Keratinocyte (primary cell): ENCODE data around the gene ARMC9. TPM values are rescaled to one million over a fixed set of nuclear protein-coding genes. Genes with fewer than 3 reads are reported as not detected.

Experiments used
- DNase-seq: peaks from one replicate; pipeline ENCODE4 v3.0.0-alpha.2; 2011; ENCODE audit warnings: low read depth, missing footprints, low spot score
- FAIRE-seq: peaks from 2 replicates; lab custom pipeline; 2011; peaks lifted over from hg19 to GRCh38; lab: Jason Lieb, UNC
- H2AFZ ChIP-seq: 2 replicates; pipeline ENCODE4 v1.6.0; 2012; ENCODE audit warnings: low read length, control low read depth, inconsistent platforms; ENCODE audit not compliant: control insufficient read depth
- H3K27ac ChIP-seq: 2 replicates; pipeline ENCODE4 v1.5.1; 2011; ENCODE audit warnings: low read length; ENCODE audit not compliant: control insufficient read depth, insufficient read depth
- H3K27me3 ChIP-seq: 3 replicates; pipeline ENCODE4 v1.6.0; 2011; ENCODE audit warnings: low read length; ENCODE audit not compliant: control insufficient read depth, insufficient read depth; ENCODE audit errors: extremely low read depth
- H3K36me3 ChIP-seq, 2 experiments: 2 replicates in 1 of 2; 3 replicates in 1 of 2; pipeline ENCODE4 v1.5.1; 2011; ENCODE audit warnings: low read length in 2 of 2, mild to moderate bottlenecking in 1 of 2; ENCODE audit not compliant: control insufficient read depth in 2 of 2, insufficient read depth in 2 of 2; ENCODE audit errors: extremely low read depth in 1 of 2
- H3K4me1 ChIP-seq: 3 replicates; pipeline ENCODE4 v1.5.1; 2011; ENCODE audit warnings: low read length; ENCODE audit not compliant: control insufficient read depth, insufficient read depth; ENCODE audit errors: extremely low read depth
- H3K4me2 ChIP-seq: 3 replicates; pipeline ENCODE4 v1.6.0; 2011; ENCODE audit warnings: low read depth, low read length; ENCODE audit not compliant: control insufficient read depth, insufficient read depth; ENCODE audit errors: extremely low read depth
- H3K4me3 ChIP-seq, 3 experiments: fragments of 200-600 bp in 1 of 3; sonication (generic) in 1 of 3; 2 replicates in 2 of 3; 3 replicates in 1 of 3; pipeline ENCODE4 v1.5.1; 2011 to 2016; ENCODE audit warnings: low read length in 3 of 3, mild to moderate bottlenecking in 3 of 3, control low read depth in 2 of 3, inconsistent platforms in 1 of 3, low read depth in 1 of 3, mixed read lengths in 1 of 3, mixed run types in 1 of 3, moderate library complexity in 1 of 3; ENCODE audit not compliant: control insufficient read depth in 2 of 3, insufficient read depth in 2 of 3; ENCODE audit errors: extremely low read depth in 1 of 3
- H3K79me2 ChIP-seq: 2 replicates; pipeline ENCODE4 v1.6.0; 2012; ENCODE audit warnings: low read length; ENCODE audit not compliant: control insufficient read depth, insufficient read depth
- H3K9ac ChIP-seq: 3 replicates; pipeline ENCODE4 v1.6.0; 2011; ENCODE audit warnings: low read length; ENCODE audit not compliant: control insufficient read depth, insufficient read depth; ENCODE audit errors: extremely low read depth
- H3K9me1 ChIP-seq: 3 replicates; pipeline ENCODE4 v1.6.0; 2011; ENCODE audit warnings: low read length; ENCODE audit not compliant: control insufficient read depth, insufficient read depth; ENCODE audit errors: extremely low read depth
- H3K9me3 ChIP-seq: 2 replicates; pipeline ENCODE4 v1.5.1; 2012; ENCODE audit warnings: low read depth, low read length; ENCODE audit not compliant: control insufficient read depth
- H4K20me1 ChIP-seq: 3 replicates; pipeline ENCODE4 v1.6.0; 2011; ENCODE audit warnings: low read length; ENCODE audit not compliant: control insufficient read depth, insufficient read depth; ENCODE audit errors: extremely low read depth
- EZH2 ChIP-seq: IDR thresholded peaks from one replicate; pipeline ENCODE4 v1.6.1; 2012; ENCODE audit warnings: inconsistent platforms, mild to moderate bottlenecking, low read length, moderate library complexity
- dilution Hi-C: fragments of 300-500 bp; cut with MboI; formaldehyde crosslinking; loops from one replicate; pipeline ENCODE4 v1.7.0; 2020; ENCODE audit warnings: low sequenced_read_pairs; ENCODE audit not compliant: extremely low pct_ligation_motif_present
- polyA plus RNA-seq, 5 experiments: library from polyadenylated mRNA; depleted of rRNA in 3 of 5; stranded (reverse) in 3 of 5; stranded (forward) in 1 of 5; unstranded in 1 of 5; fragments of >200 nt; gene quantifications; 1 replicate in 1 of 5; 2 replicates in 3 of 5; 3 replicates in 1 of 5; pipeline versions ENCODE4 v1.2.1 to v1.2.3, GENCODE V29; 2011 to 2012; ENCODE audit warnings: missing spikeins in 2 of 5, low read depth in 1 of 5, low replicate concordance in 1 of 5
- TF ChIP-seq, protein P1 (sequence below), 3 experiments: IDR thresholded peaks in 1 of 3; conservative IDR thresholded peaks in 1 of 3; optimal IDR thresholded peaks in 1 of 3; 2 replicates in 2 of 3; 3 replicates in 1 of 3; pipeline versions ENCODE3 to v1.5.1; 2011; ENCODE audit warnings: low read length in 3 of 3, mild to moderate bottlenecking in 3 of 3, moderate library complexity in 2 of 3, control low read depth in 1 of 3, inconsistent platforms in 1 of 3; ENCODE audit not compliant: insufficient read depth in 2 of 3; ENCODE audit errors: extremely low read depth in 1 of 3

Gene ARMC9
- polyA plus RNA-seq, 1 donor (not counting 4 experiments of a cell fraction or from before 2014, with no cell fraction given): 16.2 TPM

- Histone ChIP-seq H2AFZ (no peak overlapping the region), H3K9ac (no peak overlapping the region), H4K20me1 (no peaks in the 10 kb centered on the region), H3K9me1 (no peaks in the 10 kb centered on the region), H3K36me3 (peaks cover 0 to 3% of the 10 kb centered on the region in 2 experiments), H3K27me3 (no peaks in the 10 kb centered on the region), H3K4me3 (no peak overlapping the region), H3K27ac (no peak overlapping the region), H3K4me2 (no peak overlapping the region), H3K4me1 (peaks cover 3% of the 10 kb centered on the region), H3K9me3 (no peaks in the 10 kb centered on the region), H3K79me2 (no peaks in the 10 kb centered on the region)
- TF ChIP-seq, protein P1, sequence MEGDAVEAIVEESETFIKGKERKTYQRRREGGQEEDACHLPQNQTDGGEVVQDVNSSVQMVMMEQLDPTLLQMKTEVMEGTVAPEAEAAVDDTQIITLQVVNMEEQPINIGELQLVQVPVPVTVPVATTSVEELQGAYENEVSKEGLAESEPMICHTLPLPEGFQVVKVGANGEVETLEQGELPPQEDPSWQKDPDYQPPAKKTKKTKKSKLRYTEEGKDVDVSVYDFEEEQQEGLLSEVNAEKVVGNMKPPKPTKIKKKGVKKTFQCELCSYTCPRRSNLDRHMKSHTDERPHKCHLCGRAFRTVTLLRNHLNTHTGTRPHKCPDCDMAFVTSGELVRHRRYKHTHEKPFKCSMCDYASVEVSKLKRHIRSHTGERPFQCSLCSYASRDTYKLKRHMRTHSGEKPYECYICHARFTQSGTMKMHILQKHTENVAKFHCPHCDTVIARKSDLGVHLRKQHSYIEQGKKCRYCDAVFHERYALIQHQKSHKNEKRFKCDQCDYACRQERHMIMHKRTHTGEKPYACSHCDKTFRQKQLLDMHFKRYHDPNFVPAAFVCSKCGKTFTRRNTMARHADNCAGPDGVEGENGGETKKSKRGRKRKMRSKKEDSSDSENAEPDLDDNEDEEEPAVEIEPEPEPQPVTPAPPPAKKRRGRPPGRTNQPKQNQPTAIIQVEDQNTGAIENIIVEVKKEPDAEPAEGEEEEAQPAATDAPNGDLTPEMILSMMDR (optimal IDR thresholded peaks at IDR 0.05 in 1 of 3, IDR thresholded peaks at IDR 0.05 in 1 of 3, conservative IDR thresholded peaks at IDR 0.05 in 1 of 3; ENCODE audit: extremely low read depth in 1 of 3, insufficient read depth in 2 of 3, low read length in 3 of 3): no peak
- no peak for TF ChIP-seq EZH2
- FAIRE-seq (no peak), DNase-seq (no peak)
- dilution Hi-C loops: no loop called here
Observed at GRCh38 chr2:231218366-231218765, 19.9 kb downstream of the ARMC9 start.

DNA sequence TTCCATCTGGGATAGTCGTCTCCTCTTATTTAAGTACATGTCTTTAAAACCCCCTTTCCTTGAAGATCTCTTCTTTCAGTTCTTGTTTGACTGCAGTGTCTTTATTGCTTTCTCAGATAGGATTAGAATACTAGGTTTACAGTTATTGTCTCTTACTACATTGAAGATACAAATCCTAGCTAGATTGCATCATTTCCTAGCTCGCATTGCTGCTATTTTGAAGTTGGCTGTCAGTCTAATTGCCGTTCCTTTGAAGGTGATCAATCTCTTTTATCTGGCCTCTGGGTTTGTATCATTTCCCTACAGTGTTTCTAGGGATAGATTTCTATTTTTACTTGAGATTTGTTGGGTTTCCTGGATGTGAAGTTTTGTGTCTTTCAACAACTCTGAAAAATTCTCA is 20.9 kb downstream of the ARMC9 start:
- H3K27me3 ChIP-seq: no peaks in the 10 kb centered on the region
- TF ChIP-seq, protein P1 (optimal IDR thresholded peaks at IDR 0.05 in 1 of 3, IDR thresholded peaks at IDR 0.05 in 1 of 3, conservative IDR thresholded peaks at IDR 0.05 in 1 of 3; ENCODE audit: extremely low read depth in 1 of 3, insufficient read depth in 2 of 3, low read length in 3 of 3): no peak
- no peak for TF ChIP-seq EZH2
- H3K4me2 ChIP-seq: no peak overlapping the region
- H3K4me3 ChIP-seq: no peak overlapping the region
- H3K27ac ChIP-seq: no peak overlapping the region
- H3K4me1 ChIP-seq: peaks cover 3% of the 10 kb centered on the region
- no peaks in the 10 kb centered on the region for H3K9me1 ChIP-seq
- no peaks in the 10 kb centered on the region for H3K9me3 ChIP-seq
- DNase-seq (no peak), FAIRE-seq (no peak)
- H4K20me1 ChIP-seq: no peaks in the 10 kb centered on the region
- dilution Hi-C loops: no loop called here
- H2AFZ ChIP-seq: no peak overlapping the region
- peaks cover 0 to 2% of the 10 kb centered on the region in 2 experiments for H3K36me3 ChIP-seq
- no peak overlapping the region for H3K9ac ChIP-seq
- H3K79me2 ChIP-seq: no peaks in the 10 kb centered on the region
